GM12873 (cell line): ENCODE measurements around the gene EPB41.
A peak's percentile ranks its signal among the peaks of the same experiment; 100 is the strongest.

Experiments
- CTCF ChIP-seq: IDR thresholded peaks from 2 replicates; pipeline ENCODE4 v1.5.1; 2012; ENCODE audit warnings: low read depth, mild to moderate bottlenecking, moderate library complexity, low read length, control low read depth; ENCODE audit not compliant: insufficient read depth; ENCODE audit errors: missing control alignments

The EPB41 gene

GRCh38 chr1:29022620-29023019, 108.3 kb downstream of the EPB41 start:
- TF ChIP-seq CTCF = no peak

GRCh38 chr1:29029667-29030066, 115.3 kb downstream of the EPB41 start:
- TF ChIP-seq CTCF = no peak

DNA sequence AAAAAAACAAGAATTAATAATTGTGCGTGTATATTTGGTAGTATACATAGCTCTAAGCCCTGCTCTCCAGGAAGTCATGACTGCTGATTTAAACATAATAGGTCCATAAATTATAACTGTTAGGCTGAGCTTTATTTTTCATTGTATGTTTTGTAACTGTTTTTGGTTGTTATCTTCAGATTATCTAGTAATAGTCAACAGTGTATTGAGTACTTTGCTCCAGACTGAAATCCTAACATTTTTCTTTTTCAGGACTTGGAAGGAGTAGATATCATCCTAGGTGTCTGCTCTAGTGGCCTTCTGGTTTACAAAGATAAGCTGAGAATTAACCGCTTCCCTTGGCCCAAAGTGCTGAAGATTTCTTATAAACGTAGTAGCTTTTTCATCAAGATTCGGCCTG, 118.5 kb downstream of the EPB41 start:
- TF ChIP-seq CTCF = no peak

DNA sequence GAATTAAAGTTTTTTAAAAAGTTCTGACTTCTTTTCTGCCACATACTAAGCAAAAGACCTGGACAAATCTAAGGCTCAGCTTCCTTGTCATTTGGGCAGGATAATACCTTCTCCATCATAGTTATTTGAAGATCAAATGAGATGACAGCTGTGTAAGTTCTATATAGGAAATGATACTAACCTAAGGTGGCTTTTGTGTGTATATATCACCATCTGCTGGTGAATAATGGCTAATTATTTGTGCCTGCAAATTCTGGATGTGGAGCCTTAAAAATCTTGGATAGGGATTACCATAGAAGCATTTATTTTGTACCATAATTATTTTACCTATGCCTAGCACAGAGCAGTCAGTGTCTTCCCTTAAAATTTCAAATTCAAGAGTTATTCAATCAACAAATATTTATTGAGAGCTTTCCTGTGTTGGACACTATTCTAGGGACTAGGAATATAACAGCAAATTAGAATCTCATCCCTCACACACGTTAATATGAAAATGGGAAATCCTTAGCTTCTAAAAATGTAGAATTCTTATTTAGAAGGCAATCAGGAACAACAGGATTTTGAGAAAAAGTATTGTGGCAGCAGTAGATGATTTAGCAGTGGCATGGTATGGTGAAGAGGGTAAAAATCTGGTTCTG, 119.6 kb downstream of the EPB41 start:
- peak; percentile 43 for TF ChIP-seq CTCF

DNA sequence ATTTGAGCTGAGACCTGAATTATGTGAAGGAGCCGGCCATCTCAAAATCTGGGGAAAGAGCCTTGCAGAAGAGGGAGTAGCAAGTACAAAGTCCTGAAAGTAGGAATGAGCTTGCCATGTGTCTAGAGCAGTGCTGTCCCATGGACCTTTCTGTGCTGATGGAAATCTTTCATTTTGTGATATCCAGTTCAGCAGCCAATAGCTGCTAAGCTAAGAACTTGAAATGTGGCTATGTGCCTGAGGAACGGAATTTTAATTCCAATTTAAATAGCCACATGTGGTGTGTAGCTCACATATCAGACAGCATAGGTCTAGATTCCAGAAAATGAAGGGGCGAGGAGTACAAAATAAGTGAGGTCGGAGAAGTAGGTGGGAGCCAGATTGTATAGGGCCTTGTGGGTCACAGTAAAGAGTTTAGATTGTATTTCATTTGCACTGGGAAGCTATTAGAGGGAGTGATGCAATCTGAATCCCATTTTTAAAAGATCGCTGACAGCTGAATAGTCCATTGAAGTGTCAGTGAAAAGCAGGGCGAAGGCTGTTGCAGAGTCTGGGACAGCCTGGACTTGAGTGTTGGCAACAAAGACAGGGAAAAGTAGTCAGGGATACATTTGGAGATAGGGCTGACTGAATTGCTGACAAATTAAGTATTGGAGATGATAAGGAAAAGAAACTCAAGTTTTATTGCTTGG, 129.1 kb downstream of the EPB41 start:
- TF ChIP-seq CTCF = no peak

GRCh38 chr1:29044010-29044409, 129.6 kb downstream of the EPB41 start:
- no peak for TF ChIP-seq CTCF

- TF ChIP-seq CTCF = no peak
These were observed 132.8 kb downstream of the EPB41 start for GRCh38 chr1:29047142-29047541.
